GM12892 (cell line): ENCODE results near the gene NAIF1.

Experiments
- POLR2A ChIP-seq: IDR thresholded peaks from 2 replicates; pipeline ENCODE4 v1.6.1; 2011; ENCODE audit warnings: low read depth, low read length, control low read depth
- TAF1 ChIP-seq: IDR thresholded peaks from 2 replicates; pipeline ENCODE4 v1.6.1; 2011; ENCODE audit warnings: low read depth, mild to moderate bottlenecking, control low read depth, low read length, borderline replicate concordance

GRCh38 chr9:128103589-128103962 is 36.5 kb upstream of the NAIF1 start:
- TF ChIP-seq TAF1, result no peak
- TF ChIP-seq POLR2A, result no peak
